ENCODE measurements around the gene WDR4. TPM values are rescaled to one million over a fixed set of nuclear protein-coding genes. Genes with fewer than 3 reads are reported as not detected.
"Not testable (repeated sequence)": the region's sequence is repeated elsewhere in the genome, so short reads cannot be mapped to it uniquely, and the experiment has no call there.

WDR4 gene, protein sequence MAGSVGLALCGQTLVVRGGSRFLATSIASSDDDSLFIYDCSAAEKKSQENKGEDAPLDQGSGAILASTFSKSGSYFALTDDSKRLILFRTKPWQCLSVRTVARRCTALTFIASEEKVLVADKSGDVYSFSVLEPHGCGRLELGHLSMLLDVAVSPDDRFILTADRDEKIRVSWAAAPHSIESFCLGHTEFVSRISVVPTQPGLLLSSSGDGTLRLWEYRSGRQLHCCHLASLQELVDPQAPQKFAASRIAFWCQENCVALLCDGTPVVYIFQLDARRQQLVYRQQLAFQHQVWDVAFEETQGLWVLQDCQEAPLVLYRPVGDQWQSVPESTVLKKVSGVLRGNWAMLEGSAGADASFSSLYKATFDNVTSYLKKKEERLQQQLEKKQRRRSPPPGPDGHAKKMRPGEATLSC
- total RNA-seq (2021) (17.6 and 18.7 TPM in 2 replicates), Bru-seq, nascent RNA (percentile 76 among the genes with signal in this experiment), BruChase-seq, experiment 1, labeled RNA remaining after a 2-hour chase (percentile 72 among the genes with signal in this experiment), BruChase-seq, experiment 2, labeled RNA remaining after a 6-hour chase (percentile 70 among the genes with signal in this experiment)
- long read RNA-seq, transcript WDR4-201 (12 exons, 1,471 nt): major isoform, 17 of 24 reads
- long read RNA-seq, partial matches to known transcripts: 3 of 24 reads
- long read RNA-seq, other reads (novel, unspliced or antisense): 4 of 24 reads

- ChIA-PET CTCF (no interaction called here), POLR2A (ENCODE audit: unreplicated experiment) (no interaction called here)
- Histone ChIP-seq H2AFZ (peak within 1 kb of the TSS; percentile 87), H3K4me3 (peak within 1 kb of the TSS; percentile 61), H3K27me3 (ENCODE audit: insufficient read depth, low read depth) (no peaks in the 10 kb centered on the region), H3K27ac (peak within 1 kb of the TSS; percentile 75), H3K79me2 (ENCODE audit: low read depth) (peaks cover 31% of the 10 kb centered on the region), H3K9me3 (ENCODE audit: insufficient read depth, low read depth) (no peaks in the 10 kb centered on the region), H3K36me3 (ENCODE audit: low read depth) (peaks cover 5% of the 10 kb centered on the region; the same call in 1 of the 2 replicates), H3K4me2 (peak within 1 kb of the TSS; percentile 96), H4K20me1 (ENCODE audit: insufficient read depth) (no peaks in the 10 kb centered on the region), H3F3A (ENCODE audit: insufficient read depth, low read depth) (peaks cover 11% of the 10 kb centered on the region; the same call in 1 of the 2 replicates), H3K4me1 (replicated peaks; ENCODE audit: insufficient read depth) (peaks cover 6% of the 10 kb centered on the region; the same call in 1 of the 2 replicates), H3K9me2 (ENCODE audit: insufficient read depth) (no peaks in the 10 kb centered on the region)
- DNase-seq: peak; percentile 91 to 94
- BruUV-seq (replicated peaks): TSS peak; percentile 45
- intact Hi-C loops (cut with micrococcal nuclease; ENCODE audit: unreplicated experiment): loop anchor here (2.0 kb wide), 1 partner anchor 14 kb away; the partner anchor contains the start of gene NDUFV3
- TF ChIP-seq CTCF (conservative IDR thresholded peaks at IDR 0.05): no peak
- TF ChIP-seq EZH2 (IDR thresholded peaks at IDR 0.05; ENCODE audit: low read depth): no peak
Measured at GRCh38 chr21:42878993-42879787, at the start of gene WDR4. WDR4 (minus strand) TSS chr21:42879539; CDS start chr21:42879495, 44 bp downstream.

DNA sequence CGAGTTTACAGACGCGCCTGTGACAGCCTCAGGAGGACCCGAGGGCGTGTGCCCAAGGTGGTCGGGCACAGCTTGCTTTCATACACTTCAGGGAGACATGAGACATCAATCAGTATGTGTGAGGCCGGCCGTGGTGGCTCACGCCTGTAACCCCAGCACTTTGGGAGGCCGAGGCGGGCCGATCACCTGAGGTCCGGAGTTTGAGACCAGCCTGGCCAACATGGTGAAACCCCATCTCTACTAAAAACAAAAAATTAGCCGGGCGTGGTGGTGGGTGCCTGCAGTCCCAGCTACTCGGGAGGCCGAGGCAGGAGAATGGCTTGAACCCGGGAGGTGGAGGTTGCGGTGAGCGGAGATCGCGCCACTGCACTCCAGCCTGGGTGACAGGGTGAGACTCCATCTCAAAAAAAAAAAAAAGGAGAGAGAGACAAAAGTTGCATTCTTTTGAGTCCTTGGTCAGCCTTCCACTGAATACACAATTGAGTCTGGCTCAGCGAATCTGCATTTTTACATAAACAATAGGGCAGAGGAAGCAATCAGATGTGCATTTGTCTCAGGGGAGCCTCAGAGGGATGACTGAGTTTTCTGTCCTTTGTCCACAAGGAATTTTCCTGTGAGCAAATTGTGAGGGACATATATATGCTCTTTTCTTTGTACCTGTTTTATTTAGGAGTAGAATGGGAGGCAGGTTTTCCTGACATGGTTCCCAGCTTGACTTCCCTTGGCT is 48.3 kb upstream of the WDR4 start:
- POLR2A ChIA-PET (ENCODE audit: unreplicated experiment); H3K27ac ChIP-seq; H3K4me1 ChIP-seq (replicated peaks; ENCODE audit: insufficient read depth): not testable (repeated sequence)

DNA sequence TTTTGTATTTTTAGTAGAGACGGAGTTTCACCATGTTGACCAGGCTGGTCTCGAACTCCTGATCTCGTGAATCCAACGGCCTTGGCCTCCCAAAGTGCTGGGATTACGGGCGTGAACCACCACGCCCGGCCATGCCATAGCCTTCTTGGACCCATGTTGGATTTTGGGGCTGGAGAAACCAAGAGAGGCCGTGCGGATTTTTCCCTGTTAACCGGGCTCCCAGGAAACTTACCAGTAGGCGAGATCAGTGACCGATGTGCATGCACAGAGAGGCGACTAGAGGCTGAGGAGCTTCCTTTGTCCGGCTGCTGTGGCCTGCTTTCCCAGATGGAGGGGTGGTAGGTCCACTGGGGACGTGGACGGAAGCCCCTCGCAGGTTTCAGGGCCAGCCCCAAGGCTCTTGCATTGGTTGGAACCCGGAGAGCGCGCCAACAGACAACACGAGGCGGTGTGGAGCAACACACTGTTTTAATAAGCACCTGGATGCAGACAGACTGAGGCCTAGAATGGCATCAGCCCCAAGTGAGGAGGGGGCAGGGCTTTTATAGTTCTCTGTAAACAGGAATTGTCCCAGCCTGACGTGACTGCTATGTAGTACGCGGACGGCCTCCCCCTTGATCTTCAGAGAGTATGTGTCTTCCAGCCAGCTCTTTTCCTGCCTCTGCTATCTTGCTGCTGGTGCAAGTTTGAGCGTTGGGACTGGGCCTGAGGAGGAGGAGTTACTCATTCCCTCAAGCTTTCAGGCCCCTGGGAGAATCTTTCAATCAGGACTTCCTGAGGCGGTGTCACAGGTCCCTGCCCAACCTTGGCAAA is 46.0 kb upstream of the WDR4 start, which contains the start of gene ERVH48-1:
Gene ERVH48-1, minus strand, starts transcription at position 517 of the 813 bp plus-strand sequence. CDS start 6,624 bp downstream, outside the sequence.
- no peaks in the 10 kb centered on the region for H3K79me2 ChIP-seq (ENCODE audit: low read depth)
- H2AFZ ChIP-seq: no peak within 1 kb of the TSS
- CTCF ChIA-PET: no interaction called here
- no peaks in the 10 kb centered on the region for H3K27me3 ChIP-seq (ENCODE audit: insufficient read depth, low read depth)
- no peaks in the 10 kb centered on the region for H4K20me1 ChIP-seq (ENCODE audit: insufficient read depth)
- no TSS peak for BruUV-seq (replicated peaks)
- intact Hi-C loops (cut with micrococcal nuclease; ENCODE audit: unreplicated experiment): no loop called here
- POLR2A ChIA-PET (ENCODE audit: unreplicated experiment): no interaction called here
- H3F3A ChIP-seq (ENCODE audit: insufficient read depth, low read depth): no peaks in the 10 kb centered on the region
- no peak within 1 kb of the TSS for H3K4me3 ChIP-seq
- H3K36me3 ChIP-seq (ENCODE audit: low read depth): no peaks in the 10 kb centered on the region
- no peak for DNase-seq
- peaks cover 8% of the 10 kb centered on the region for H3K4me1 ChIP-seq (replicated peaks; ENCODE audit: insufficient read depth)
- H3K9me3 ChIP-seq (ENCODE audit: insufficient read depth, low read depth): no peaks in the 10 kb centered on the region
- H3K4me2 ChIP-seq: no peak within 1 kb of the TSS
- H3K27ac ChIP-seq: no peak within 1 kb of the TSS
- no peaks in the 10 kb centered on the region for H3K9me2 ChIP-seq (ENCODE audit: insufficient read depth)
- TF ChIP-seq CTCF (conservative IDR thresholded peaks at IDR 0.05): no peak
- TF ChIP-seq EZH2 (IDR thresholded peaks at IDR 0.05; ENCODE audit: low read depth): no peak

More for the DNA sequence above, 48.3 kb upstream of the WDR4 start:
- H2AFZ ChIP-seq; H3K27me3 ChIP-seq (ENCODE audit: insufficient read depth, low read depth); intact Hi-C loops (cut with micrococcal nuclease; ENCODE audit: unreplicated experiment); H3K4me3 ChIP-seq; H3F3A ChIP-seq (ENCODE audit: insufficient read depth, low read depth); H3K79me2 ChIP-seq (ENCODE audit: low read depth); H3K9me2 ChIP-seq (ENCODE audit: insufficient read depth); H3K4me2 ChIP-seq; H4K20me1 ChIP-seq (ENCODE audit: insufficient read depth); H3K9me3 ChIP-seq (ENCODE audit: insufficient read depth, low read depth); DNase-seq; BruUV-seq (replicated peaks); H3K36me3 ChIP-seq (ENCODE audit: low read depth): not testable (repeated sequence)
- CTCF ChIA-PET: interaction anchor here (0.5 kb wide), 1 partner anchor 668 kb away, joined by 3 read pairs; no protein-coding TSS in a partner anchor
